OCI-LY1 (cell line): Measurements from ENCODE around the gene HOXC5.

Experiments
- H2AFZ ChIP-seq: fragments of 200-600 bp; sonication (generic), shearing (Covaris generic); 2 replicates; pipeline ENCODE4 v1.6.0; 2014; ENCODE audit warnings: antibody characterized with exemption, mild to moderate bottlenecking, low read length
- H3F3A ChIP-seq: fragments of 200-600 bp; sonication (generic), shearing (Covaris generic); 2 replicates; pipeline ENCODE4 v1.6.0; 2014; ENCODE audit warnings: mild to moderate bottlenecking, antibody characterized with exemption, low read length, moderate library complexity; ENCODE audit not compliant: insufficient read depth
- H3K27ac ChIP-seq: fragments of 200-600 bp; sonication (generic); 2 replicates; pipeline ENCODE4 v1.5.1; 2014; ENCODE audit warnings: low read length, mixed run types, mild to moderate bottlenecking, low read depth; ENCODE audit not compliant: poor library complexity, severe bottlenecking
- H3K27me3 ChIP-seq: fragments of 200-600 bp; sonication (generic); 2 replicates; pipeline ENCODE4 v1.6.0; 2014; ENCODE audit warnings: antibody characterized with exemption, mild to moderate bottlenecking, low read length, moderate library complexity; ENCODE audit not compliant: insufficient read depth
- H3K36me3 ChIP-seq: fragments of 200-600 bp; sonication (generic); 2 replicates; pipeline ENCODE4 v1.6.1; 2014; ENCODE audit warnings: mild to moderate bottlenecking, antibody characterized with exemption, low read length, moderate library complexity, mixed read lengths; ENCODE audit not compliant: insufficient read depth
- H3K4me1 ChIP-seq: fragments of 200-600 bp; sonication (generic); 2 replicates; pipeline ENCODE4 v1.5.1; 2014; ENCODE audit warnings: mild to moderate bottlenecking, low read length, moderate library complexity; ENCODE audit not compliant: insufficient read depth, severe bottlenecking
- H3K4me2 ChIP-seq: fragments of 200-600 bp; sonication (generic), shearing (Covaris generic); 2 replicates; pipeline ENCODE4 v1.6.1; 2014; ENCODE audit warnings: low read length
- H3K4me3 ChIP-seq: fragments of 200-600 bp; sonication (generic); 2 replicates; pipeline ENCODE4 v1.5.1; 2014; ENCODE audit warnings: low read length, low read depth, mild to moderate bottlenecking, mixed read lengths; ENCODE audit not compliant: poor library complexity, severe bottlenecking
- H3K79me2 ChIP-seq: fragments of 200-600 bp; shearing (Covaris generic); 2 replicates; pipeline ENCODE4 v1.6.1; 2016; ENCODE audit warnings: mixed run types, low read length, mixed read lengths; ENCODE audit not compliant: insufficient read depth
- H3K9ac ChIP-seq: fragments of 200-600 bp; sonication (generic), shearing (Covaris generic); 2 replicates; pipeline ENCODE4 v1.6.1; 2014; ENCODE audit warnings: mild to moderate bottlenecking, low read length, mixed read lengths
- H3K9me2 ChIP-seq: fragments of 200-600 bp; sonication (generic), shearing (Covaris generic); 2 replicates; pipeline ENCODE4 v1.6.1; 2014; ENCODE audit warnings: low read depth, mild to moderate bottlenecking, low read length, mixed read lengths
- H3K9me3 ChIP-seq: fragments of 200-600 bp; shearing (Covaris generic); 2 replicates; pipeline ENCODE4 v1.6.1; 2014; ENCODE audit warnings: low read length, mixed read lengths
- H4K20me1 ChIP-seq: fragments of 200-600 bp; sonication (generic), shearing (Covaris generic); 2 replicates; pipeline ENCODE4 v1.6.0; 2016; ENCODE audit warnings: mild to moderate bottlenecking, low read length; ENCODE audit not compliant: insufficient read depth
- CTCF ChIP-seq: fragments of 200-600 bp; sonication (generic), shearing (Covaris generic); IDR thresholded peaks from 2 replicates; pipeline ENCODE4 v1.5.1; 2017; ENCODE audit warnings: mild to moderate bottlenecking, antibody characterized with exemption, low read length, moderate library complexity, mixed read lengths
- EZH2 ChIP-seq: fragments of 200-600 bp; sonication (generic), shearing (Covaris generic); IDR thresholded peaks from 2 replicates; pipeline ENCODE4 v1.8.0; 2017; ENCODE audit warnings: borderline replicate concordance, mixed run types, mild to moderate bottlenecking, antibody characterized with exemption, low read length, moderate library complexity, mixed read lengths

The HOXC5 gene

DNA sequence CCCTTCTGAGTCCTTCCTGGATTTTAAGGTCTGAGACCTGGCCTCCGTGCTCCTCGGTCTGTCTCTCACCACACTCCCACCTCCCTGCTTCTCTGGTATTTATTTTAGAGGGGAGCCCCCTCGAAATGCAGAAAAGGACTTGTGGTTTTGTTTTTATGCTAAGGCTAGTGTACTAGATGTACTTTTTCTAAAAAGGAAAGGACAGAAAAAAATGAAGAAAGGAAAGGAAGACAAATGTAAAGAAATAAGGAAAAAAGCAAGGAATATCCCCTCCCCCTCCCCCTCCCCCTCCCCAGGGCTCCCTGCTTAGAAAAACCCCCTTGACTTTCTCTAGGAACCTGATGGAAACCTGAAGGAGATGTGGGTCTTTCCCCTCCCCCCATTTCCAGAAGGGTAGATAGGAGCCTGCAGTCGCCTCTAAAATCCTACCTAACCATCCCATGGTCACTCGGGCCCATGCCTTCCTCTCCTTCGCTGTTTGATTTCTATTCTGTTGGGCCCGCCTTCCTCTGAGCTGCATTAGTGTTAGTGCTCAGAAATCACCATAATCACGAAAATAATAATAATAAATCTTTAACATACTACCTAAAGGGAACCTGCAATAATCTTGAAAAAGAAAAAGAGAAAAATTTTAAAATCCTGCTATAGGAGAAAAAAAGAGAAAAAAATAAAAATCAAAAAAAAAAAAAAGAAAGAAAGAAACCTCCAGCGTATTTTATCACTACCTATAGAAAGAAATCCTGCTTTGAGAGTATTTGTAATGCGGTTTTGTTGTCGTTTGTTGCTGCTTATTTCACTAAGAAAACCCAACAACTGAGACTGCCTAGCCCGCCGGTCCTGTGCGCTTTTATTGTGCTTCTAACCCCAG lies 21.0 kb upstream of the HOXC5 start:
- Histone ChIP-seq H3K9me3 (no peaks in the 10 kb centered on the region), H3K9me2 (no peaks in the 10 kb centered on the region), H3K27me3 (peaks cover 10% of the 10 kb centered on the region; the same call in 1 of the 2 replicates), H3K79me2 (no peaks in the 10 kb centered on the region), H4K20me1 (no peaks in the 10 kb centered on the region), H2AFZ (no peak overlapping the region), H3K9ac (no peak overlapping the region), H3F3A (no peaks in the 10 kb centered on the region), H3K4me2 (no peak overlapping the region), H3K27ac (no peak overlapping the region), H3K4me1 (peaks cover under 1% of the 10 kb centered on the region), H3K36me3 (no peaks in the 10 kb centered on the region), H3K4me3 (no peak overlapping the region)
- TF ChIP-seq EZH2 (no peak), CTCF (no peak)

DNA sequence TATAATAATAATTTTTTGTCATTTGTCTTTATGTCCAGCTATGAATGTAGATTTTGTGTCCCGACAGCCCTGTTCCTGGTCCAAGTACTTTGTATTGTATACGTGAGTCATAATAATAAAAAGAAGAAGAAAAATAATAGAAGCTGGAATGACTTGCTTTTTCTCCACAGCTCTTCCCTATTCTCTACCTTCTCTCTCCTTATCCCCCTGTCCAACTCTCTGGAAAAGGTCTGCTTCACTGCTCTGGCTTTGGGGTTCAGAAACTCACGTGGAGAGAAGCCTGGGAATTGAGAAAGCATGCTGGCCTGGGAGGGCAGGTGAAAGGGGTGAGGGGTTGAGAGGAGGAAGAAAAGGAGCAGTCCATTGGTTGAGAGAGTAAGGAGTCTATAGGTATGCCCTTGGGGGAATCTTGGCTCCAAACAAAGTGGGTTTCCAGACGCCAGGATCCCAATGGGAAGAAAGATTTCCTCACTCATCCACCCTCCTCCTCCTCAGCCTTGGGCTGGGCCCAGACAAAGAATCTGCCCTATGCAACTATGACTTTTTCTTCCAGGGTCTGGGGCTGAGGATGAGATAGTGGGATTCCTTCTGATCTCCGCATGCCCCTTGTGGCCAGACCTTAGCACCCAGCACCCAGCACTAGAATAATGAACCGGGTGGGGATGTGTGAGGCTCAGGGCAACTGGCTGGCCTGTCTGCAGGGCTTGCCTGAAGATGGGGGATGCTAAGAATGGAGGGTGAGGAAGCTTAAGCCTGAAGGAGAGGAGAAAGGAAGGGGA lies 20.0 kb upstream of the HOXC5 start:
- Histone ChIP-seq H3K9ac (no peak overlapping the region), H3K9me3 (no peaks in the 10 kb centered on the region), H3K79me2 (no peaks in the 10 kb centered on the region), H3K4me3 (no peak overlapping the region), H3F3A (no peaks in the 10 kb centered on the region), H3K27me3 (peaks cover 10% of the 10 kb centered on the region; the same call in 1 of the 2 replicates), H3K9me2 (no peaks in the 10 kb centered on the region), H3K4me1 (peaks cover 8% of the 10 kb centered on the region), H3K27ac (no peak overlapping the region), H3K36me3 (no peaks in the 10 kb centered on the region), H3K4me2 (no peak overlapping the region), H2AFZ (no peak overlapping the region), H4K20me1 (no peaks in the 10 kb centered on the region)
- TF ChIP-seq CTCF: 0 out of 2 replicates have a peak, but pooled peaks have one; percentile 27
- TF ChIP-seq EZH2: no peak

DNA sequence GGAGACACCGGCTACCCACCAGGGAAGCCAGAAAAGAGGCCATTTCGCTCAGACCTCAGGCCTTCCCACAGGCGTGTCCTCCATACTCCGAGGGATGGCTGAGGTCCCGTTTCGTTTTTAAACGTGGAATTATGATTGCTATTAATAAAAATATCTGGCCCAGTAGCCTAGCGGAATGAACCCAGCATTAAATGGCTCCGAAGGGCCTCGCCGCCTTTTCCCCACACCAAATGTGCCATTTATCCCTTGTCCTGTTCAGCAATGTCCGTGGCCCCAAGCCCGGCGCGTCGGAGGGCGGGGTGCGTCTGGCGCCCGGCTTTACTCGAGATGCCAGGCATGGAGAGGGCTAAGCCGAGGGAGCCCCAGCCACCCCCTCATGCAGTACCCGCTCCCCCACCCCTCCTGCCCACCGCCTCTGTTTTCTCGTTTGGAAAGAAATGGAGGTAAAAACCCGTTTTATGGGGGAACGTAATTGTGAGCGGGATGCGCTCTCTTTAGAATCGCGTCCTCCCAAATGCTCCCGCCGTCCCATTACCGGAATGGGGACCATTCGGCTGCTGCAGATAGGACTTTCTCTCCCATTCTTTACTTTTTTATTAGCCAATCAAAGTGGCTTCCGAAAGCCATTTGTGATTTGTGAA lies 18.4 kb upstream of the HOXC5 start:
- Histone ChIP-seq H3K27me3 (peaks cover 10% of the 10 kb centered on the region; the same call in 1 of the 2 replicates), H2AFZ (no peak overlapping the region), H3K4me1 (peaks cover 21% of the 10 kb centered on the region), H3K36me3 (no peaks in the 10 kb centered on the region), H4K20me1 (no peaks in the 10 kb centered on the region), H3K79me2 (no peaks in the 10 kb centered on the region), H3F3A (no peaks in the 10 kb centered on the region), H3K4me2 (no peak overlapping the region), H3K9ac (no peak overlapping the region), H3K4me3 (no peak overlapping the region), H3K9me3 (no peaks in the 10 kb centered on the region), H3K27ac (no peak overlapping the region), H3K9me2 (no peaks in the 10 kb centered on the region)
- no peak for TF ChIP-seq EZH2
- no peak for TF ChIP-seq CTCF
